ENCODE results near the gene HPS6. TPM values are rescaled to one million over a fixed set of nuclear protein-coding genes. Genes with fewer than 3 reads are reported as not detected.

The HPS6 gene
- total and polyA plus RNA-seq, 5 experiments from 2014 or later = 14.6 to 22.0 (median 21.2) TPM

GRCh38 chr10:102112210-102112817 is 47.2 kb downstream of the HPS6 start:
- peaks cover 0 to 43% (median 12%) of the 10 kb centered on the region in 3 donors for H3K36me3 Mint-ChIP-seq
- POLR2A ChIA-PET = interaction anchor here (0.9 to 1.4 kb wide), 4 partner anchors 8 to 47 kb away, joined by 3 to 4 read pairs (median 4); partner anchors contain the start of genes HPS6 and LDB1
- H3K4me1 Mint-ChIP-seq = peaks cover 26 to 63% (median 52%) of the 10 kb centered on the region in 4 donors
- peak overlapping the region in 8 of 10 donors; percentile 4 to 93 (median 32) for H3K27ac Mint-ChIP-seq
- ATAC-seq (no peak), DNase-seq (no peak)
- H3K27me3 Mint-ChIP-seq = no peaks in the 10 kb centered on the region
- peak overlapping the region in 9 of 10 donors; percentile 5 to 95 (median 88) for H3K4me3 Mint-ChIP-seq
- H3K9me3 Mint-ChIP-seq = no peaks in the 10 kb centered on the region

- Mint-ChIP-seq H3K27ac (peak overlapping the region; percentile 58 to 96 (median 87)), H3K4me3 (peak overlapping the region; percentile 83 to 95 (median 89)), H3K27me3 (no peaks in the 10 kb centered on the region), H3K36me3 (peaks cover 0 to 34% (median 12%) of the 10 kb centered on the region in 3 donors), H3K9me3 (no peaks in the 10 kb centered on the region), H3K4me1 (peaks cover 35 to 71% (median 63%) of the 10 kb centered on the region in 4 donors)
- DNase-seq (no peak), ATAC-seq (no peak)
- POLR2A ChIA-PET = interaction anchor here (0.6 to 2.1 kb wide), 8 partner anchors 10 to 48 kb away, joined by 3 to 10 read pairs (median 4); partner anchors contain the start of gene HPS6
Measured at GRCh38 chr10:102113261-102113955, 48.3 kb downstream of the HPS6 start.

- peak in 1 of 10 donors; percentile 5 for DNase-seq
- Mint-ChIP-seq H3K4me1 (peaks cover 37 to 76% (median 68%) of the 10 kb centered on the region in 4 donors), H3K27ac (peak overlapping the region; percentile 76 to 99 (median 92)), H3K4me3 (peak overlapping the region; percentile 83 to 97 (median 94)), H3K36me3 (peaks cover 0 to 26% (median 9%) of the 10 kb centered on the region in 3 donors), H3K9me3 (no peaks in the 10 kb centered on the region), H3K27me3 (no peaks in the 10 kb centered on the region)
- peak; percentile 17 to 19 for ATAC-seq
- POLR2A ChIA-PET = interaction anchor here (0.8 to 2.1 kb wide), 10 partner anchors 11 to 281 kb away, joined by 3 to 10 read pairs (median 4); partner anchors contain the start of genes NOLC1 and PPRC1
Measured at GRCh38 chr10:102113956-102114857, 49.1 kb downstream of the HPS6 start.

GRCh38 chr10:102114861-102115618 is 49.9 kb downstream of the HPS6 start:
- H3K4me3 Mint-ChIP-seq = peak overlapping the region; percentile 83 to 97 (median 94)
- DNase-seq (peak; percentile 57 to 88 (median 76)), ATAC-seq (peak; percentile 61 to 66)
- H3K27me3 Mint-ChIP-seq = no peaks in the 10 kb centered on the region
- peaks cover 0 to 18% (median 4%) of the 10 kb centered on the region in 3 donors for H3K36me3 Mint-ChIP-seq
- H3K27ac Mint-ChIP-seq = peak overlapping the region; percentile 77 to 99 (median 95)
- H3K4me1 Mint-ChIP-seq = peaks cover 34 to 81% (median 69%) of the 10 kb centered on the region in 4 donors
- POLR2A ChIA-PET = interaction anchor here (0.5 to 2.1 kb wide), 13 partner anchors 7 to 332 kb away, joined by 3 to 10 read pairs (median 4); partner anchors contain the start of genes NOLC1, NPM3, OGA and PPRC1
- no peaks in the 10 kb centered on the region for H3K9me3 Mint-ChIP-seq

- Mint-ChIP-seq H3K27me3 (no peaks in the 10 kb centered on the region), H3K36me3 (peaks cover 0 to 11% (median 2%) of the 10 kb centered on the region in 3 donors), H3K4me3 (peak overlapping the region; percentile 83 to 97 (median 94)), H3K9me3 (no peaks in the 10 kb centered on the region), H3K27ac (peak overlapping the region; percentile 77 to 99 (median 95)), H3K4me1 (peaks cover 32 to 82% (median 70%) of the 10 kb centered on the region in 4 donors)
- POLR2A ChIA-PET = interaction anchor here (0.6 to 2.1 kb wide), 6 partner anchors 8 to 298 kb away, joined by 3 to 9 read pairs (median 4); partner anchors contain the start of genes NOLC1 and OGA
- no peak for DNase-seq
- no peak for ATAC-seq
Measured at GRCh38 chr10:102115775-102116174, 50.6 kb downstream of the HPS6 start.

GRCh38 chr10:102116656-102117055 is 51.5 kb downstream of the HPS6 start:
- Mint-ChIP-seq H3K27me3 (no peaks in the 10 kb centered on the region), H3K27ac (peak overlapping the region; percentile 77 to 99 (median 98)), H3K4me1 (peaks cover 37 to 86% (median 76%) of the 10 kb centered on the region in 4 donors), H3K4me3 (peak overlapping the region; percentile 87 to 97 (median 94)), H3K36me3 (peaks cover 0 to 5% (median 0%) of the 10 kb centered on the region in 3 donors), H3K9me3 (no peaks in the 10 kb centered on the region)
- DNase-seq (no peak), ATAC-seq (no peak)
- POLR2A ChIA-PET = interaction anchor here (1.2 kb wide), 1 partner anchor 35 kb away, joined by 4 read pairs; the partner anchor contains the start of gene NOLC1

Other genes starting within 250 kb of the HPS6 start
- gene OGA, start 246.9 kb upstream of the HPS6 start, total RNA-seq = 100 to 1,000 TPM; 370 to 406 TPM
- 10 to 100 TPM; 35.7 to 43.7 (median 41.9) TPM for gene OGA, start 246.9 kb upstream of the HPS6 start, polyA plus RNA-seq
- gene KCNIP2, start 221.5 kb upstream of the HPS6 start, total RNA-seq = 1 to 10 TPM; 2.0 to 2.5 TPM
- not detected for gene KCNIP2, start 221.5 kb upstream of the HPS6 start, polyA plus RNA-seq
- gene ARMH3, start 9.2 kb upstream of the HPS6 start, total RNA-seq = 10 to 100 TPM; 29.9 to 30.2 TPM
- gene ARMH3, start 9.2 kb upstream of the HPS6 start, polyA plus RNA-seq = 10 to 100 TPM; 19.9 to 23.1 (median 21.7) TPM
- gene LDB1, start 55.0 kb downstream of the HPS6 start, total RNA-seq = 100 to 1,000 TPM; 149 to 156 TPM
- gene LDB1, start 55.0 kb downstream of the HPS6 start, polyA plus RNA-seq = 10 to 100 TPM; 29.2 to 45.1 (median 40.7) TPM
- 10 to 100 TPM; 42.4 to 45.1 TPM for gene PPRC1, start 67.7 kb downstream of the HPS6 start, total RNA-seq
- gene PPRC1, start 67.7 kb downstream of the HPS6 start, polyA plus RNA-seq = 10 to 100 TPM in 2 of 3 donors, 1 to 10 TPM in 1; 6.2 to 23.7 (median 13.5) TPM
- gene NOLC1, start 87.0 kb downstream of the HPS6 start, total RNA-seq = 10 to 100 TPM; 64.0 to 71.2 TPM
- gene NOLC1, start 87.0 kb downstream of the HPS6 start, polyA plus RNA-seq = 10 to 100 TPM; 44.1 to 87.9 (median 74.0) TPM
- gene ELOVL3, start 160.9 kb downstream of the HPS6 start, total RNA-seq = not detected
- gene ELOVL3, start 160.9 kb downstream of the HPS6 start, polyA plus RNA-seq = not detected
- not detected for gene PITX3, start 176.2 kb downstream of the HPS6 start, total RNA-seq
- gene PITX3, start 176.2 kb downstream of the HPS6 start, polyA plus RNA-seq = not detected
- 10 to 100 TPM; 36.9 to 41.0 TPM for gene GBF1, start 180.2 kb downstream of the HPS6 start, total RNA-seq
- 10 to 100 TPM in 2 of 3 donors, 1 to 10 TPM in 1; 6.3 to 17.1 (median 10.7) TPM for gene GBF1, start 180.2 kb downstream of the HPS6 start, polyA plus RNA-seq